GM12873 (cell line): ENCODE data around the gene TLE2.

Experiments used
- CTCF ChIP-seq: IDR thresholded peaks from 2 replicates; pipeline ENCODE4 v1.5.1; 2012; ENCODE audit warnings: low read depth, mild to moderate bottlenecking, moderate library complexity, low read length, control low read depth; ENCODE audit not compliant: insufficient read depth; ENCODE audit errors: missing control alignments

TLE2 gene

GRCh38 chr19:3033595-3034405, 4.7 kb upstream of the TLE2 start:
- TF ChIP-seq CTCF, result no peak

DNA sequence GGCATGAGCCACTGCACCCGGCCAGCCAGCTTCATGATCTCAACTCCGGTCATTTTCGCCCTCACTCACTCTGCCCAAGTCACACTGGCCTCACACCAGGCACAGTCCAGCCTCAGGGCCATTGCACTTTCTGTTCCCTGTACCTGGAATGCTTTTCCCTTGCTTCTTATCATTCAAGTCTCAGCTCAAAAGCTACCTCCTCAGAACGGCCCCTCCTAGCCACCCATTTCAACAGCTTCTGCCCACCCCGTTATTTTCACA, 2.5 kb upstream of the TLE2 start:
- no peak for TF ChIP-seq CTCF

GRCh38 chr19:3028305-3029064, 595 bp downstream of the TLE2 start:
- no peak for TF ChIP-seq CTCF

- TF ChIP-seq CTCF, result no peak
Measured at GRCh38 chr19:3027981-3028304, 1.1 kb downstream of the TLE2 start.

DNA sequence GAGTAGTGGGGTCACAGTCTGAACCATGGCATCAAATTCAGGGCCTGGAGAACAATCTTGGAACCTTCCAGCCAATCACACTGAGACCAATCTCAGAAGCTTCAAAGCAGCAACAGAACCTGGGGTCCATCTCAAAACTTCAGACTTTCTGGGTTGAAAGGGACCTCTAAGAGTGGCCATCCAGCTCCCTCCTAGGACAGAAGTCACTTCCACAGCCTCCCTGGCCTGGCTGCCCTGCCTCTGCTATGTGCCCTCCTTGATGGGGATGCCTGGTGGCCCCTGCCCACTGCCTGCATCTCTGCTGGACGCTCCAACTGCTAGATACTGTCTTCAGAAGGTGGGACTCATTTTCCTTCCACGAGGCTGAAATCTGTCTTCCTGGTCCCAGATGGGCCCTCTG, 1.8 kb downstream of the TLE2 start:
- no peak for TF ChIP-seq CTCF

DNA sequence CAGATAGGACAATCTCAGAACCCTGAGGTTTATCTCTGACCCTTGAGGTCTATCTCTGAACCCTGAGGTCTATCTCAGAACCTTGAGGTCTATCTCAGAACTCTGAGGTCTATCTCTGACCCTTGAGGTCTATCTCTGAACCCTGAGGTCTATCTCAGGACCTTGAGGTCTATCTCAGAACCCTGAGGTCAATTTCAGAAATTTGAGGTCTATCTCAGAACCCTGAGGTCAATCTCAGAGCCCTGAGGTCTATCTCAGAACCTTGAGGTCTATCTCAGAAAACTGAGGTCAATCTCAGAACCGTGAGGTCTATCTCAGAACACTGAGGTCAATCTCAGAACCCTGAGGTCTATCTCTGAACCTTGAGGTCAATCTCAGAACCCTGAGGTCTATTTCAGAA, 2.3 kb downstream of the TLE2 start:
- TF ChIP-seq CTCF, result no peak

DNA sequence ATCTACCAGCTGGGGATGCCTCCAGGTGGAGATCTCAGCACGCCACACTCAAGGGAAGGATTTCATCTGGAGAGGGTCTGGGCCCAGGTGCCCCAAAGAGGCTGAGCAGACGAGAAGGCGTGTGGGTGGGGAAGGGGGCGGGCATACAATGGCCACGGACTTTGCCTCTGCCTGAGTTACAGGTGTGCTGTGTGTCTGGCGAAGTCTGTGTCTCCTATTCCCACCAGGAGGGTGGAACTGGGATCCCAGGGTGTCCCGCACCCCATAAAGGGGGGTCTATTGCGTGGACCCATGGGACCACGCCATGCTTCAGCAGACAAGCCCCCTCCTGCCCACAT, 3.6 kb downstream of the TLE2 start:
- TF ChIP-seq CTCF, result no peak
